CD14-positive monocyte (primary cell): ENCODE results near the gene FABP7. TPM values are rescaled to one million over a fixed set of nuclear protein-coding genes. Genes with fewer than 3 reads are reported as not detected.
A peak's percentile ranks its signal among the peaks of the same experiment; 100 is the strongest.

Experiments
- DNase-seq, 3 donors: peaks; one replicate each; pipeline ENCODE4 v3.0.0-alpha.2; 2011 to 2022
- H2AFZ ChIP-seq: 2 replicates; pipeline ENCODE4 v1.6.0; 2012; ENCODE audit warnings: mild to moderate bottlenecking, low read depth, low read length, inconsistent platforms; ENCODE audit not compliant: insufficient read depth, poor library complexity, severe bottlenecking
- H3K27ac ChIP-seq, 2 donors: 1 replicate in 1 of 2; 2 replicates in 1 of 2; pipeline ENCODE4 v1.5.1; 2012 to 2013; ENCODE audit warnings: low read length in 2 of 2, control low read depth in 1 of 2, inconsistent platforms in 1 of 2, low read depth in 1 of 2, mild to moderate bottlenecking in 1 of 2
- H3K27me3 ChIP-seq, 2 donors: one replicate each; pipeline versions ENCODE4 v1.6.0 to v1.6.1; 2011 to 2013; ENCODE audit warnings: low read length in 2 of 2; ENCODE audit not compliant: control insufficient read depth in 2 of 2, insufficient read depth in 2 of 2
- H3K36me3 ChIP-seq, 2 donors: replicated peaks in 1 of 2; 1 replicate in 1 of 2; 2 replicates in 1 of 2; pipeline versions ENCODE4 v1.5.1 to v1.6.1; 2012 to 2013; ENCODE audit warnings: low read length in 2 of 2, control low read depth in 1 of 2, inconsistent platforms in 1 of 2, mild to moderate bottlenecking in 1 of 2; ENCODE audit not compliant: insufficient read depth in 2 of 2, control insufficient read depth in 1 of 2
- H3K4me1 ChIP-seq, 2 donors: 1 replicate in 1 of 2; 2 replicates in 1 of 2; pipeline versions ENCODE4 v1.5.1 to v1.6.1; 2012 to 2013; ENCODE audit warnings: low read length in 2 of 2, control low read depth in 1 of 2, inconsistent platforms in 1 of 2, mild to moderate bottlenecking in 1 of 2, moderate library complexity in 1 of 2; ENCODE audit not compliant: insufficient read depth in 2 of 2, control insufficient read depth in 1 of 2
- H3K4me2 ChIP-seq: replicated peaks from 2 replicates; pipeline ENCODE3; 2012; ENCODE audit warnings: low read length, moderate library complexity, mild to moderate bottlenecking; ENCODE audit not compliant: poor library complexity, severe bottlenecking; ENCODE audit errors: extremely low read depth
- H3K4me3 ChIP-seq, 3 experiments: fragments of 200-600 bp in 1 of 3; sonication (generic) in 1 of 3; replicated peaks in 1 of 3; 1 replicate in 2 of 3; 2 replicates in 1 of 3; pipeline ENCODE4 v1.5.1; 2011 to 2013; ENCODE audit warnings: low read length in 3 of 3, mild to moderate bottlenecking in 3 of 3, control low read depth in 2 of 3, low read depth in 2 of 3, inconsistent platforms in 1 of 3, moderate library complexity in 1 of 3
- H3K79me2 ChIP-seq: 2 replicates; pipeline ENCODE4 v1.6.0; 2012; ENCODE audit warnings: mild to moderate bottlenecking, control low read depth, inconsistent platforms, low read length, moderate library complexity; ENCODE audit not compliant: insufficient read depth
- H3K9ac ChIP-seq: 2 replicates; pipeline ENCODE4 v1.6.0; 2017; ENCODE audit warnings: low read length, mild to moderate bottlenecking; ENCODE audit not compliant: insufficient read depth, poor library complexity, severe bottlenecking
- H3K9me3 ChIP-seq, 2 donors: replicated peaks in 1 of 2; 1 replicate in 1 of 2; 2 replicates in 1 of 2; pipeline versions ENCODE4 v1.5.1 to v1.6.1; 2012 to 2013; ENCODE audit warnings: low read length in 2 of 2, control low read depth in 1 of 2; ENCODE audit not compliant: control insufficient read depth in 1 of 2, insufficient read depth in 1 of 2
- H4K20me1 ChIP-seq: 2 replicates; pipeline ENCODE4 v1.6.0; 2012; ENCODE audit warnings: mild to moderate bottlenecking, low read length, control low read depth, moderate library complexity; ENCODE audit not compliant: insufficient read depth
- H3K27ac Mint-ChIP-seq, 7 donors: one replicate each; pipeline ENCODE4 v1.8.0; 2020; ENCODE audit warnings: mild to moderate bottlenecking in 7 of 7, mixed read lengths in 7 of 7, moderate library complexity in 6 of 7, inconsistent platforms in 2 of 7
- H3K27me3 Mint-ChIP-seq, 3 donors: one replicate each; pipeline ENCODE4 v1.8.0; 2021 to 2022; ENCODE audit warnings: low read depth in 3 of 3, mild to moderate bottlenecking in 3 of 3, mixed read lengths in 3 of 3, moderate library complexity in 3 of 3, inconsistent platforms in 1 of 3
- H3K36me3 Mint-ChIP-seq, 2 donors: one replicate each; pipeline ENCODE4 v1.8.0; 2020; ENCODE audit warnings: mixed read lengths in 2 of 2, inconsistent platforms in 1 of 2, mild to moderate bottlenecking in 1 of 2
- H3K4me1 Mint-ChIP-seq: one replicate; pipeline ENCODE4 v1.8.0; 2020; ENCODE audit warnings: mild to moderate bottlenecking, mixed read lengths
- H3K4me3 Mint-ChIP-seq, 2 donors: one replicate each; pipeline ENCODE4 v1.8.0; 2020; ENCODE audit warnings: mild to moderate bottlenecking in 2 of 2, mixed read lengths in 2 of 2, moderate library complexity in 1 of 2
- H3K9me3 Mint-ChIP-seq, 7 donors: one replicate each; pipeline ENCODE4 v1.8.0; 2020 to 2022; ENCODE audit warnings: mixed read lengths in 7 of 7, mild to moderate bottlenecking in 6 of 7, moderate library complexity in 6 of 7, inconsistent platforms in 2 of 7
- CTCF ChIP-seq: fragments of 200-600 bp; IDR thresholded peaks from one replicate; pipeline ENCODE4 v1.8.0; 2022; ENCODE audit warnings: antibody characterized with exemption, mild to moderate bottlenecking
- WGBS: methylation state at CpG from one replicate; pipeline ENCODE4 v1.1.5; 2013; ENCODE audit warnings: missing lambda C conversion rate; ENCODE audit not compliant: insufficient coverage; 5-methylcytosine and 5-hydroxymethylcytosine counted together
- intact Hi-C, 2 donors: fragments of 100-400 bp; cut with micrococcal nuclease; formaldehyde crosslinking; loops; one replicate each; pipeline versions ENCODE4 v1.15.0 to v1.15.1; 2023
- polyA plus RNA-seq, 3 donors: library from polyadenylated mRNA; depleted of rRNA in 1 of 3; unstranded in 2 of 3; stranded (reverse) in 1 of 3; fragments of 300-500 nt in 2 of 3; fragments of >200 nt in 1 of 3; fragmentation: Illumina TruSeq in 2 of 3; gene quantifications; 1 replicate in 2 of 3; 2 replicates in 1 of 3; pipeline ENCODE4 v1.2.3, GENCODE V29; 2012 to 2021

FABP7 gene
- polyA plus RNA-seq, 3 donors: not detected

GRCh38 chr6:122753688-122754056 is 25.8 kb upstream of the FABP7 start:
- Histone ChIP-seq H3K9ac (no peak overlapping the region), H3K4me3 (peak overlapping the region in 1 of 3 experiments; percentile 12), H3K36me3 (no peaks in the 10 kb centered on the region), H3K9me3 (peaks cover 0 to 4% of the 10 kb centered on the region in 2 donors), H3K4me1 (peaks cover 54 to 62% of the 10 kb centered on the region in 2 donors), H3K79me2 (no peaks in the 10 kb centered on the region), H3K27ac (peak overlapping the region in 1 of 2 donors; percentile 73), H3K27me3 (no peaks in the 10 kb centered on the region), H4K20me1 (no peaks in the 10 kb centered on the region), H2AFZ (no peak overlapping the region), H3K4me2 (peak overlapping the region; percentile 22)
- intact Hi-C loops: loop anchor here in 1 of 2 donors (5.0 kb wide), 1 partner anchor 34 kb away; the partner anchor contains the start of gene SMPDL3A
- H3K4me1 Mint-ChIP-seq: peaks cover 53% of the 10 kb centered on the region
- H3K27ac Mint-ChIP-seq: peak overlapping the region in 5 of 7 donors; percentile 42 to 88 (median 75)
- H3K4me3 Mint-ChIP-seq: peak overlapping the region in 1 of 2 donors; percentile 9
- H3K9me3 Mint-ChIP-seq: peaks cover 2 to 10% (median 3%) of the 10 kb centered on the region in 7 donors
- H3K27me3 Mint-ChIP-seq: peaks cover 0 to 2% (median 0%) of the 10 kb centered on the region in 3 donors
- peaks cover 0 to 7% of the 10 kb centered on the region in 2 donors for H3K36me3 Mint-ChIP-seq
- no peak for TF ChIP-seq CTCF
- 80% methylated on average over 1 of the region's 5 CpGs for WGBS
- no peak for DNase-seq

GRCh38 chr6:122754191-122754731 is 25.3 kb upstream of the FABP7 start:
- peak overlapping the region; percentile 22 for H3K4me2 ChIP-seq
- no peak for TF ChIP-seq CTCF
- peaks cover 60 to 65% of the 10 kb centered on the region in 2 donors for H3K4me1 ChIP-seq
- Mint-ChIP-seq H3K4me3 (peak overlapping the region in 1 of 2 donors; percentile 59), H3K9me3 (peaks cover 0 to 8% (median 1%) of the 10 kb centered on the region in 7 donors), H3K27ac (peak overlapping the region in 6 of 7 donors; percentile 75 to 89 (median 83)), H3K27me3 (peaks cover 0 to 2% (median 0%) of the 10 kb centered on the region in 3 donors), H3K4me1 (peaks cover 55% of the 10 kb centered on the region), H3K36me3 (peaks cover 0 to 3% of the 10 kb centered on the region in 2 donors)
- H3K27me3 ChIP-seq: no peaks in the 10 kb centered on the region
- no peak overlapping the region for H3K9ac ChIP-seq
- H4K20me1 ChIP-seq: no peaks in the 10 kb centered on the region
- H3K79me2 ChIP-seq: no peaks in the 10 kb centered on the region
- H3K27ac ChIP-seq: peak overlapping the region in 1 of 2 donors; percentile 73
- H3K9me3 ChIP-seq: no peaks in the 10 kb centered on the region
- no peaks in the 10 kb centered on the region for H3K36me3 ChIP-seq
- peak overlapping the region; percentile 46 for H2AFZ ChIP-seq
- intact Hi-C loops: loop anchor here in 1 of 2 donors (5.0 kb wide), 1 partner anchor 33 kb away; the partner anchor contains the start of gene SMPDL3A
- peak; percentile 8 to 38 (median 29) for DNase-seq
- WGBS: 57% methylated on average over 3 of the region's 5 CpGs
- H3K4me3 ChIP-seq: peak overlapping the region in 1 of 3 experiments; percentile 36
